Thyroid gland (tissue), 4 donors: ENCODE data around the gene MYADML2. TPM values are rescaled to one million over a fixed set of nuclear protein-coding genes. Genes with fewer than 3 reads are reported as not detected.
A peak's percentile ranks its signal among the peaks of the same experiment; 100 is the strongest.

ENCODE experiments used
- DNase-seq, 2 donors: peaks; one replicate each; pipeline ENCODE4 v3.0.0-alpha.2; 2019
- H3K27ac ChIP-seq, 3 donors: fragments of 200-600 bp; sonication (generic); 1 replicate in 2 of 3; 2 replicates in 1 of 3; pipeline ENCODE4 v1.5.1; 2016 to 2019; ENCODE audit warnings: mild to moderate bottlenecking in 1 of 3, moderate library complexity in 1 of 3
- H3K27me3 ChIP-seq: fragments of 200-600 bp; sonication (generic); one replicate; pipeline ENCODE4 v1.5.1; 2019
- H3K36me3 ChIP-seq, 2 donors: fragments of 200-600 bp; sonication (generic); one replicate each; pipeline ENCODE4 v1.5.1; 2016 to 2019
- H3K4me1 ChIP-seq, 2 donors: fragments of 200-600 bp; sonication (generic); one replicate each; pipeline ENCODE4 v1.5.1; 2017 to 2019
- H3K4me3 ChIP-seq, 3 donors: fragments of 200-600 bp; sonication (generic); replicated peaks in 1 of 3; 1 replicate in 2 of 3; 2 replicates in 1 of 3; pipeline ENCODE4 v1.5.1; 2016; ENCODE audit warnings: mild to moderate bottlenecking in 1 of 3
- H3K9me3 ChIP-seq: fragments of 200-600 bp; sonication (generic); one replicate; pipeline ENCODE4 v1.5.1; 2017
- POLR2A ChIP-seq, 2 donors: fragments of 450-650 bp; IDR thresholded peaks; one replicate each; pipeline ENCODE4 v1.6.1; 2017; ENCODE audit warnings: antibody characterized with exemption in 2 of 2, mild to moderate bottlenecking in 2 of 2, moderate library complexity in 1 of 2
- WGBS, 2 donors: methylation state at CpG; one replicate each; pipeline ENCODE4 v1.1.5; 2017; 5-methylcytosine and 5-hydroxymethylcytosine counted together
- intact Hi-C: fragments of 100-400 bp; cut with DNase I; formaldehyde crosslinking; loops from one replicate; pipeline ENCODE4 v1.15.1; 2023
- total RNA-seq, 4 donors: library from RNA; depleted of rRNA; stranded (reverse); fragments of >200 nt; gene quantifications; one replicate each; pipeline ENCODE4 v1.2.3, GENCODE V29; 2016
- TF ChIP-seq, protein P1 (sequence below), 6 experiments: fragments of 200-600 bp in 3 of 6; fragments of 450-650 bp in 3 of 6; sonication (generic) in 3 of 6; IDR thresholded peaks; one replicate each; pipeline ENCODE4 v1.5.1; 2016 to 2019; ENCODE audit warnings: antibody characterized with exemption in 6 of 6, mild to moderate bottlenecking in 2 of 6, inconsistent platforms in 1 of 6, moderate library complexity in 1 of 6

MYADML2 gene
- total RNA-seq, 4 donors from 2014 or later, result not detected

DNA sequence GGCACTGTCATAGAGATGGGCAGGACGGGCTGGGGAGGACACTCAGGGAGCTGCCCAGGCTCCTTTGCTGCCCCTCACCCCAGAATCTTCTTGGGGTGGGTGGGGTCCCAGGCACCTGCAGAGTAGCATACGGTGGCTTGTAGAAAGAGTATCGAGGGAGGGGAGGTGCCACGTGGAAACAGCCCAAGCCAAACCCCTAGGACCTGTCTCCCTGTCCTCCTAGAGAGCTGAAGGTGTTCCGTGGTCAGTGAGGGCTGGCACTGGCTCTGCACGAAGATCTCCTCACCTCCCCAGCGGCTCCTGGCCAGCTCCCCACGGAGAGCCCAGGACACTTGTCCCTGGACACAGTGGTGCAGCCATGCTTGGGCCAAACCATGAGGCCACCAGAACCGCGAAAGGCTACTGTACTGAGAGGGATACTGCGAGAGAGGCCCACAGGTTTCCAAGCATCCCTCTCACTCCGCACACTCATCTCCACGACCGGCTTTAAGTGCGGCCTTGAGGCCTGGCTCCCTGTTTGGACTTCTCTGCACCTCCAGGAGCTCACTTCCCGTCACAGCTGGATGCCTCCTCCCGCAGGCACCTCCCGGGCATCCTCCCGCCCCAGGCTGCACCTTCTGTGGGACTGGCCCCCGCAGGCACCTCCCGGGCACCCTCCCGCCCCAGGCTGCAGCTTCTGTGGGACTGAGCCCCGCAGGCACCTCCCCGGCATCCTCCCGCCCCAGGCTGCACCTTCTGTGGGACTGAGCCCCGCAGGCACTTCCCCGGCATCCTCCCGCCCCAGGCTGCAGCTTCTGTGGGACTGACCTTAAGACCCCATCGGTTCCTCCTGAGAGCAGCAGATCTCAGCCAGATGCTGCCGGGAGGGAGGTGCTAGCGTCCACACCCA lies 17.5 kb downstream of the MYADML2 start:
- 89 to 92% methylated on average over 25 to 31 of the region's 31 CpGs for WGBS, 2 donors
- no peaks in the 10 kb centered on the region for H3K9me3 ChIP-seq
- no peak for DNase-seq
- no peak for TF ChIP-seq POLR2A (IDR thresholded peaks at IDR 0.05)
- TF ChIP-seq, protein P1, sequence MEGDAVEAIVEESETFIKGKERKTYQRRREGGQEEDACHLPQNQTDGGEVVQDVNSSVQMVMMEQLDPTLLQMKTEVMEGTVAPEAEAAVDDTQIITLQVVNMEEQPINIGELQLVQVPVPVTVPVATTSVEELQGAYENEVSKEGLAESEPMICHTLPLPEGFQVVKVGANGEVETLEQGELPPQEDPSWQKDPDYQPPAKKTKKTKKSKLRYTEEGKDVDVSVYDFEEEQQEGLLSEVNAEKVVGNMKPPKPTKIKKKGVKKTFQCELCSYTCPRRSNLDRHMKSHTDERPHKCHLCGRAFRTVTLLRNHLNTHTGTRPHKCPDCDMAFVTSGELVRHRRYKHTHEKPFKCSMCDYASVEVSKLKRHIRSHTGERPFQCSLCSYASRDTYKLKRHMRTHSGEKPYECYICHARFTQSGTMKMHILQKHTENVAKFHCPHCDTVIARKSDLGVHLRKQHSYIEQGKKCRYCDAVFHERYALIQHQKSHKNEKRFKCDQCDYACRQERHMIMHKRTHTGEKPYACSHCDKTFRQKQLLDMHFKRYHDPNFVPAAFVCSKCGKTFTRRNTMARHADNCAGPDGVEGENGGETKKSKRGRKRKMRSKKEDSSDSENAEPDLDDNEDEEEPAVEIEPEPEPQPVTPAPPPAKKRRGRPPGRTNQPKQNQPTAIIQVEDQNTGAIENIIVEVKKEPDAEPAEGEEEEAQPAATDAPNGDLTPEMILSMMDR (IDR thresholded peaks at IDR 0.05), result no peak
- H3K4me1 ChIP-seq, result peaks cover 21 to 29% of the 10 kb centered on the region in 2 donors
- no peak overlapping the region for H3K4me3 ChIP-seq
- H3K27me3 ChIP-seq, result no peaks in the 10 kb centered on the region
- no peaks in the 10 kb centered on the region for H3K36me3 ChIP-seq
- H3K27ac ChIP-seq, result no peak overlapping the region
- intact Hi-C loops, result no loop called here

DNA sequence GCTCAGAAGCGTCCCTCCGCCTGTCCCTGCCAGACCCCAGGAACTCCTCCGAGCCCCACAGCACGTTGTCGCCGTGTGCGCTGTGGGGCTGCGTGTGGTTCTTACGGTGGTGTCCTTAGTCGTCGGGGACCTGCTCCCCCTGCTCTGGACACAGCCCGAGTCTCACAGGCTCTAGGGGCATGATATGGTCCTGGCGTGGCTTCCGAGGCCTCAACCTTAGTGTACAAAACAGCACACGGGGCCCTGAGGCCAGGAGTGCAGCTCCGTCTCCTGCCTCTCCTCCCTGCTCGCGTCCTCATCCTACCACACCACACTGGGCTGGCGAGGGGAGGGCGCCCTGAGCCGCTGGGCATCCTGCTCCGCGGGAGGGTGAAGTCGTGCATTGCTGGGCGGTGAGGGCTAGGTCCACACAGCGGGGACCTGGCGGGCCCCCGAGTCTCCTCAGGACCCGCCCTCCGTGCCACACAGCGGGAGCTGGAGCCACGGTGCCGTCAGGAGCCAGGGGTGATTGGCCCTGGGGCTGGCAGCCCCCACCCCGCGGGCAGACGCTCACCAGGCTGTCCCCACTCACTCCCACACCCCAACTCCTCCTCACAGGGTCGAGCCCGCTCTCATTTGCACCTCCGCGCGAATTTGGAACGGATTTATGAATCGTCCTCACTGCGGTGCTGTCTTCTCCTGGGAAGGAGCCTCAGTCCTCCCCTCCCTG lies 18.3 kb downstream of the MYADML2 start:
- H3K4me3 ChIP-seq, result peak overlapping the region in 2 of 3 donors; percentile 29 to 98
- H3K36me3 ChIP-seq, result no peaks in the 10 kb centered on the region

DNA sequence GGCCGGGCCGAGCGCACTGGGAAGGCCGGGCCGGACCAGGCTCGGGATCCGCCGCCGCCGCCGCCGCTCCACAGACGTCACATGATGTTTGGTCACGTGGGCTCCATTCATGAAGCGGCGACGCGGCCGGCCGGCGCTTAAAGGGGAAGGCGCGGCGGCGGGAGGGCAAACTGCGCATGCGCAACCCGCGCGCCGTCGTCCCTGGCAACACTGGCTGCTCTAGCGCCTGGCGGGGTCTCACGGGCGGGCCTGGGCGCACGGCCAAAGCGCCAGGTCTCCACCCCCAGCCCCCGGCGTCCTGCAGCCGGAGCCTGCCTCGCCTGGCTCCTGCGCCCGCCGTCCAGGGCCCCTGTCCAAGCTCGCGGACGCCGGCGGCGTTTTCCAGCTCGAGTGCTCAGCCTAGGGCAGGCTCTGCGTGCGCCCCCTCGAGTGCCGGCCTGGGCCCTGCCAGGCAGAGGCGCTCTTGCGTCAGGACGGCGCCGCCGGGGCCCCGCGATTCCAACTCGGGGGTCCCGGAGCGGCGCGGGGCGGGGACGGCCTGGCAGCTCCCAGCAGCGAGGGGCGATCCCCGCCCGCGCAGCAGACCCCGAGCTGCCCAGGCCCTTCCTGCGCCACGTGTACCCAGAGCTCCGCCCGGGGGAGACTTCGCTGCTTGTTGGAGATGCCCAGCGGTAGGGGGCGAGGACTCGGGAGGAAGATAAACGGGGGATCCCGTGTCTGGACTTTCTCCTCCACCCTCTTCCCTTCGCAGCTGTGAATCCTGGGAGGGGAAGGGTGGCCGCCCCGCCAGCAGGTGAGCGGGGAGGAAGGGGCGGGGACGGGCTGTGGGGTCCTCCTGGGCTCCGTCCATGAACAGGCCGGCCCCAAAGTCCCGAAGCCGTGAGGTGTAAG lies 19.1 kb downstream of the MYADML2 start, which contains the start of gene MAFG:
Gene MAFG (minus strand): TSS at position 83 of the 891 bp plus-strand sequence. CDS start 4,550 bp downstream, outside the sequence.
- no peaks in the 10 kb centered on the region for H3K9me3 ChIP-seq
- TF ChIP-seq, protein P1 (IDR thresholded peaks at IDR 0.05), result peak in 1 of 6 experiments; percentile 43
- TF ChIP-seq POLR2A (IDR thresholded peaks at IDR 0.05), result peak; percentile 7 to 84
- H3K36me3 ChIP-seq, result no peaks in the 10 kb centered on the region
- intact Hi-C loops, result no loop called here
- peak within 1 kb of the TSS; percentile 85 to 93 (median 91) for H3K27ac ChIP-seq
- H3K27me3 ChIP-seq, result no peaks in the 10 kb centered on the region
- DNase-seq, result peak; percentile 93
- 0% methylated on average over 3 to 12 of the region's 98 CpGs for WGBS, 2 donors
- H3K4me3 ChIP-seq, result peak within 1 kb of the TSS; percentile 51 to 98 (median 87)
- peaks cover 36 to 45% of the 10 kb centered on the region in 2 donors for H3K4me1 ChIP-seq

More for the DNA sequence above, 18.3 kb downstream of the MYADML2 start:
- no peak overlapping the region for H3K27ac ChIP-seq
- 32 to 53% methylated on average over 13 to 23 of the region's 44 CpGs for WGBS, 2 donors
- no peaks in the 10 kb centered on the region for H3K9me3 ChIP-seq
- DNase-seq, result peak; percentile 12 to 25
- TF ChIP-seq, protein P1 (IDR thresholded peaks at IDR 0.05), result no peak
- TF ChIP-seq POLR2A (IDR thresholded peaks at IDR 0.05), result no peak
- no peaks in the 10 kb centered on the region for H3K27me3 ChIP-seq
- intact Hi-C loops, result no loop called here
- peaks cover 29 to 37% of the 10 kb centered on the region in 2 donors for H3K4me1 ChIP-seq

DNA sequence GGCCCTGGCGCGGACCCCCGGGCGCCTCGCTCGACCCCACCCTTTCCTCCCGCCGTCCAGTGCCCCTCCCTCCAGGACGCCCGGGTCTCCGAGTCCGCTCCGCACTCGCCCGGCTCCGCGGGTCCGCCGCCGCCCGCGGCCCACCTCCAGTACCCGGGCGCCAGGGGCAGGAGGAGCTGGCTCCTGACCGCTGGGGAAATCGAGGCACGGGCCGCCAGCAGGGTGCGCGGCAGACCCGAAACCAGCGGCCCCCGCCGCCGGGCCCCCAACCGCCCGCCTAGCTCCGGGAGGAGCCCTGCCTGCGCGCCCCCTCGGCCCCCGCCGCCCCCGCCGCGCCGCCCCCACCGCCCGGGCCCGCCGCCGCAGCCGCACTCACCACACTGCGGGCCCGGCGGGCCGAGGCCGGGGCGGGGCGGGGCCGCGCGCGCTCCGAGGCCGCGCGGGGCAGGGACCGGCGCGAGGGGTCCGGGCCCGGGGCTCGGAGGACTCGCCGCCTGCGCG lies 19.8 kb downstream of the MYADML2 start:
- Histone ChIP-seq H3K4me3 (peak overlapping the region; percentile 43 to 98 (median 87)), H3K27ac (peak overlapping the region; percentile 85 to 93 (median 91)), H3K9me3 (no peaks in the 10 kb centered on the region), H3K27me3 (no peaks in the 10 kb centered on the region), H3K4me1 (peaks cover 40 to 52% of the 10 kb centered on the region in 2 donors), H3K36me3 (peaks cover 5% of the 10 kb centered on the region in 2 donors)
- DNase-seq, result no peak
- WGBS, 2 donors, result 0% methylated on average over 17 of the region's 78 CpGs; no CpG with 5 or more reads in 1 of the 2 donors
- intact Hi-C loops, result no loop called here
- TF ChIP-seq, protein P1 (IDR thresholded peaks at IDR 0.05), result no peak
- TF ChIP-seq POLR2A (IDR thresholded peaks at IDR 0.05), result no peak
